Activated T-cell treated with anti-CD3 and anti-CD28 coated beads, Interleukin-2, amount 50 U/mL, for 48 hours (primary cell): Measurements from ENCODE around the gene SRGAP3.
A peak's percentile ranks its signal among the peaks of the same experiment; 100 is the strongest.

ENCODE experiments used
- DNase-seq, 2 experiments: peaks; one replicate each; pipeline ENCODE4 v3.0.0-alpha.2; 2020

Gene SRGAP3

DNA sequence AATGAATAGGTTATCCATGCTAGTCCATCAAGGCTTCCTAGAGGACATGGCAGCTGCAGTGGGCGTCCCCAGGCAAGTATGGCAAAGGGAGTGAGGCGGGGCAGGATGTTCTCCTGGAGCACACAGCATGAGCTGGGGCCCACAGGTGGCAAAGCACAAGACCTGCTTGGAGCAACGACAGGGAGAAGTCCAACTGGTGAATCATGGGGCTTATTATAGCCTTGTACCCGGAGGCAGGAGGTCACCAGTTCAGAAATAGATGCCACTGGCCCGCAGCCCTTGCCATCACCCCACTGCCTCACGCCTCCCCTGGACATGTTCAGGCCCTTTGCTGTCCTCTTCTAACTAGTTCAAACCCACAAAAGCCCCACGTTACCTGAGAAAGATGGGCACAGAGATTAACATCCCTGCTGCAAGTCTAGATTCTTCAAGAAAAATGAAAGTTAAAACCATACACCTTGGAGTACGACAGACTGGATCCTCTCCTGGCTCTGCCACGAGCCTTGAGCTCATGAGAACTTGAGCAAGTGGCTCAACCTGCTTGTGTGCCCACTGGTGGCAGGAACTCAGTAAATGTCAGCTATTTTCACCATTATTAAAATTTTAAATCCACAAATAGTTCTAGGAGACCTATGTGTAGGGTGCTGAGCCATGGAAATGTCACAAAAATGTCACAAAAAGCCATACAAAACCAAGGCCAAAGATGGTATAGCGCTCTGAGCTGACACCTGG lies 1.8 kb upstream of the SRGAP3 start:
- DNase-seq: no peak

GRCh38 chr3:9250236-9250635 lies 790 bp upstream of the SRGAP3 start:
- no peak for DNase-seq

DNA sequence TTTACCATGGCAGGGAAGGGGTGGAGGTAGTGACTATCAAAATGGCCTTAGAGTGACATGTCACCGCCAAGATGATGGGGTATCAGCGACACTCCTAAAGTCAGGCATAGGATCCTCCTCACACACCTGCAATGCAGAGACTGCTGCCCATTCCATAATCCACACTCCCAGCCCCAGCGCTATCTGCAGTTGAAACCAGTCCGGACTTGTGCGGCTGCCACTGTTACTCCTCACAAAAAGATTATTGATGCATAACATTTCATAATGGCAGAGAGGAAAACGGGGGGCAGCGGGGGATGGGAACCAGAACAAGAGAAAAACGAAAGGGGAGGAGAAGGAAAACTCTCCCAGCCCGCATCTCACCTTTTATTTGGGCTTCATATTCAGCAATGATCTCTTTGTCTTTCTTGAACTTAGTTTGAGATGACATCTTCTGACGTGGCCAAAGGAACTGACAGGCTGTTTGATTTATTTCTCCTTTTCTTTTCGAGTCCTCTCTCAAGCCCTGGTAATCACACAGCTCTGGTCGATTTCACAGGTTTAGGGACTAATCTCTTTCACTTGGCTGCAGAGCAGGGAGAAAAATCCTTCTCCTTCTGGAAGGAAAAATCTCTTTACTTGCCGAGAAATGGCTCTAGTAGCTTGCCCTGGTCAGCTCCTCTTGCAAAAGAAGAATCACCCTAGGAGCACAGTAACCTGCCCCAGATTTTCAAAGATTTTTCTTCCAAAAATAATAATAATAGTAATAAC lies 749 bp downstream of the SRGAP3 start:
- DNase-seq: no peak

GRCh38 chr3:9247941-9248521 lies 1.4 kb downstream of the SRGAP3 start:
- DNase-seq: no peak

- DNase-seq: no peak
Observed at GRCh38 chr3:9247361-9247940, 2.0 kb downstream of the SRGAP3 start.

GRCh38 chr3:9246189-9246588 lies 3.3 kb downstream of the SRGAP3 start:
- no peak for DNase-seq

GRCh38 chr3:9244495-9245183 lies 4.8 kb downstream of the SRGAP3 start:
- no peak for DNase-seq

DNA sequence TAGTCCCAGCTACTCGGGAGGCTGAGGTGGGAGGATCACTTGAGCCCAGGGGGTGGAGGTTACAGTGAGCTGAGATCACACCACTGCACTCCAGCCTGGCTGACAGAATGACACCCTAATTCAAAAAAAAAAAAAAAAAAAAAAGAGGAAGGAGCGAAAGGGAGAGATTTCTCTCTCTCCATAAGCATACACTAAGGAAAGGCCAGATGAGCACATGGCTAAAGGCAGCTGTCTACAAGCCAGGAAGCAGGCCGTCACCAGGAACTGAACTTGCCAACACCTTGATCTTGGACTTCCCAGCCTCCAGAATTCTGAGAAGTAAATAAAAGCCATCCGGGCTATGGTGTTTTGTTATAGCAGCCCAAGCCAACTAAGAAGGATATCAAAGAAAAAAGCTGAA lies 7.5 kb downstream of the SRGAP3 start:
- DNase-seq: no peak

- DNase-seq: no peak
Observed at GRCh38 chr3:9239680-9240079, 9.8 kb downstream of the SRGAP3 start.

DNA sequence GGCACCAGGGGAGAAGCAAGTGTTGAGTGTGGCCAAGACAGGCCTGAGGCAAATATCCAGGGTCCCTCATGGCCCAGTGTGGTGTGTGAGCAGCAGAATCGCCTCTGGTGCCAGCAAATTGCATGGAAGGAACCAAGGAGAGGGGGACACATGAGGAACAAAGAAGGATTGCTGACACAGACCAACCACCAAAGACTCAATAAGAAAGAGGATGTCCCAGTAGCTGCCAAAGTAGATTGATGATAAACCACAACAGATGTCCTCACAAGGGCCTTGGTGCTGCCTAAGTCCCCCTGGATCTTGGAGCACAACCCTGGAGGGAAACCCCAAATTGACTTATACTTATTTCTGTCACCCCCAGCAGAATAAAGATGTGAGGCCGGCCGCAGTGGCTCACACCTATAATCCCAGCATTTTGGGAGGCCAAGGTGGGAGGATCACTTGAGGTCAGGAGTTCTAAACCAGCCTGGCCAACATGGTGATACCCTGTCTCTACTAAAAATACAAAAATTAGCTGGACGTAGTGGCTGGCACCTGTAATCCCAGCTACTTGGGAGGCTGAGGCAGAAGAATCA lies 10.6 kb downstream of the SRGAP3 start:
- no peak for DNase-seq

GRCh38 chr3:9238276-9238675 lies 11.2 kb downstream of the SRGAP3 start:
- DNase-seq: no peak

- no peak for DNase-seq
Observed at GRCh38 chr3:9233814-9234600, 15.4 kb downstream of the SRGAP3 start.

- no peak for DNase-seq
Observed at GRCh38 chr3:9233101-9233500, 16.3 kb downstream of the SRGAP3 start.

DNA sequence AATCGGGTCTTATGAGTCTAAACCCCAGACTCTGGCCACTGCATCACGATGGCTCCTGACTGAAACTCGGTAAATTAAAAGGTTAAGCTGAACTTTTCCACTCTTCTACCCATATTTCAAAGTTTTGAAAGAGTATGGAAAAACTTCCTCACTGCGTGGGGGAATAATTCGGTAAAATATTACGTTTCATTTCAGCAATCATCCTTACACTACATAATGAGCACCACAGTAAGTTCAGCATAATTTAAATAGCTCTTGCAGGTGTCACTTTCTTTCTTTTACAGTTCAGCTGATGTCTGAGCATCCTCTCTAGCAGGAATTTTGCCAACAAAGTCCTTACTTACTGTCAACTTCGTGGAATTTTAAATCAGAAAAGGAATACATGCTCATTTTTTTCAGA lies 17.5 kb downstream of the SRGAP3 start:
- DNase-seq: no peak

DNA sequence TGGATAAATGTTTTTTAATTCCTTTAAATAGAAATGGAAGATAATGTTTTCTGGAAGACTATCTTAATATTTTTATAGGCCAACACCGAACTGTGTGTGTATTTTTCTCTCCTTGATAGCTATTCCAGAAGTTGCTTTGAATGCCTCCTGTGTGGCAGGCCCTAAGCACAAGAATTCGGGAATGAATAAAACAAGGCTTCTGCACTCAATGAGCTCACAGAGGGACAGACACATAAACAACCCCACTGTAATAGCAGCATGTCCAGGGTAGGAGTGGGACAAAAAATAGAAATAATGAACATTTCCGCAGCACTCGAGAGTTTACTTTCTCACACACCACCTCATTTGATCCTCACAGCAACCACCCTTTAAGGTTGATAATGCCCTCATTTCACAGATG lies 18.0 kb downstream of the SRGAP3 start:
- no peak for DNase-seq

GRCh38 chr3:9231006-9231405 lies 18.4 kb downstream of the SRGAP3 start:
- no peak for DNase-seq

GRCh38 chr3:9230596-9230995 lies 18.9 kb downstream of the SRGAP3 start:
- DNase-seq: no peak

- no peak for DNase-seq
Observed at GRCh38 chr3:9229879-9230278, 19.6 kb downstream of the SRGAP3 start.

DNA sequence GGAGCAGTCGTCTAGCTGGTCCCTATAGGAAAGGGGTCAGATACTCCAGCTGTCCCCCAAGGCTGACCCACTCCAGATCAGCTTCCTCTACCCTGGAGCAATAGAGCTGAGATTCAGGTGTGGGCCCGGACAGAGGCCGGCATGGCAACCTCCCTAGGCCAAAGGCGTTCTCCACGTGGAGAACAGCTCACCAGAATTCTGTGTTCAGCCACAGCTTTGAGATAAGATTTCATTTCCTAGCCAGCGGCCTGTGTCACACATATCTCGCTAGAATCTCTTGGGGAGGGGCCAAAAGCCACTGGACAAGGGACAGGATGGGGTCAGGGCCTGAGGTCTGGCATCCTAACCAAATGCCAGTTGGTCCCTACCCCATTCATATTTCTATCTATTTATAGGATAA lies 20.1 kb downstream of the SRGAP3 start:
- DNase-seq: no peak

DNA sequence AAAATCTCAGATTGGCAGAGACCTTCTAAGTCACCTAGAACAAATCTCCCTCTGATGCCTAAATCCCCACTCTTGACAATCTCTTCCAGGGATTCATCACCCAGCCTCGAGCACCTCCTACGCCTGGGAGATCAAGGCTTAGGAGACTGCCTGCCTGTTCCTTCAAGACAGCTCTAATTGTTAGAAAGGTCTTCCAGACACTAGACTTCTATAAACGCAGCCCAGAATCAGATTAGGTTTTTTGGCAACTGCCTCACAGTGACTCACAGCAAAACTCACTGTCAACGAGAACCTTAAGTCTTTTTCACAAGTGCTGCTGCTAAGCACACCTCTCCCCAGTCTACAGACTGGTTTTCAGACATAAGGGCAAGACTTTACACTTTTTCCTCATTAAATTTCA lies 23.1 kb downstream of the SRGAP3 start:
- no peak for DNase-seq

- no peak for DNase-seq
Observed at GRCh38 chr3:9225268-9225667, 24.2 kb downstream of the SRGAP3 start.

GRCh38 chr3:9224490-9224889 lies 25.0 kb downstream of the SRGAP3 start:
- peak; percentile 34 to 42 for DNase-seq
